WI38 (cell line): ENCODE measurements around the gene BOK.
A peak's percentile ranks its signal among the peaks of the same experiment; 100 is the strongest.

Experiments
- H3K4me3 ChIP-seq: 2 replicates; pipeline ENCODE4 v1.5.1; 2011; ENCODE audit warnings: low read depth, mild to moderate bottlenecking, control low read depth, low read length
- TF ChIP-seq, protein P1 (sequence below): IDR thresholded peaks from 2 replicates; pipeline ENCODE4 v1.5.1; 2012; ENCODE audit warnings: low read depth, mild to moderate bottlenecking, control low read depth, low read length

BOK gene

DNA sequence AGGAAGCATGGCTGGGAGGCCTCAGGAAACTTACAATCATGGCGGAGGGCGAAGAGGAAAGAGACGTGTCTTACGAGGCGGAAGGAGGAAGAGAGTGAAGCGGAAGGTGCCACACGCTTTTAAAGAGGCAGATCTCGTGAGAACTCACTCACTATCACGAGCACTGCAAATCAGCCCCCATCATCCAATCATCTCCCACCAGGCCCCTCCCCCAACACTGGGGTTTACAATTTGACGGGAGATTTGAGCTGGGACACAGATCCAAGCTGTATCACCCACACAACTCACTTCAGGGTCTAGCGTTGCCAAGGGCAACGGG lies 5.1 kb upstream of the BOK start:
- TF ChIP-seq, protein P1, sequence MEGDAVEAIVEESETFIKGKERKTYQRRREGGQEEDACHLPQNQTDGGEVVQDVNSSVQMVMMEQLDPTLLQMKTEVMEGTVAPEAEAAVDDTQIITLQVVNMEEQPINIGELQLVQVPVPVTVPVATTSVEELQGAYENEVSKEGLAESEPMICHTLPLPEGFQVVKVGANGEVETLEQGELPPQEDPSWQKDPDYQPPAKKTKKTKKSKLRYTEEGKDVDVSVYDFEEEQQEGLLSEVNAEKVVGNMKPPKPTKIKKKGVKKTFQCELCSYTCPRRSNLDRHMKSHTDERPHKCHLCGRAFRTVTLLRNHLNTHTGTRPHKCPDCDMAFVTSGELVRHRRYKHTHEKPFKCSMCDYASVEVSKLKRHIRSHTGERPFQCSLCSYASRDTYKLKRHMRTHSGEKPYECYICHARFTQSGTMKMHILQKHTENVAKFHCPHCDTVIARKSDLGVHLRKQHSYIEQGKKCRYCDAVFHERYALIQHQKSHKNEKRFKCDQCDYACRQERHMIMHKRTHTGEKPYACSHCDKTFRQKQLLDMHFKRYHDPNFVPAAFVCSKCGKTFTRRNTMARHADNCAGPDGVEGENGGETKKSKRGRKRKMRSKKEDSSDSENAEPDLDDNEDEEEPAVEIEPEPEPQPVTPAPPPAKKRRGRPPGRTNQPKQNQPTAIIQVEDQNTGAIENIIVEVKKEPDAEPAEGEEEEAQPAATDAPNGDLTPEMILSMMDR, result no peak

DNA sequence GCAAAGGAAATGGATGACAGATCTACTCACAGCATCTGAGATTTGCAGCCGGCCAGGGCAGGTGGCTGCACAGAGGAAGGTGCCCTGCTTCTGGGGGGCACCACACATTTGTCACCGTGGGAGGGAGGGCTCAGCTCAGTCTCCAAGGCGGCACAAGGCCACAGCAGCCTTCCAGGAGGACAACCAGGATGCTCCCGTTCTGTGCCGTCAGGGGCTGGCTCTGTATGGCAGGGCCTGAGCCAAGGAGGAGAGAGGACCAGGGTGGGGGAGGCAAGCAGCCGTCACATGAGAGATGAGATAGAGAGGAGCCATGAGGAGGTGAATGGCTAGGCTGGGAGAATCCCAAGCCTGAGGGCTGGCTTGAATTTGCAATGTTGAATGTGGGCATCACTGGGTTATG lies 4.6 kb upstream of the BOK start:
- TF ChIP-seq, protein P1, result no peak
- no peak overlapping the region for H3K4me3 ChIP-seq

More for the DNA sequence above, 5.1 kb upstream of the BOK start:
- no peak overlapping the region for H3K4me3 ChIP-seq

DNA sequence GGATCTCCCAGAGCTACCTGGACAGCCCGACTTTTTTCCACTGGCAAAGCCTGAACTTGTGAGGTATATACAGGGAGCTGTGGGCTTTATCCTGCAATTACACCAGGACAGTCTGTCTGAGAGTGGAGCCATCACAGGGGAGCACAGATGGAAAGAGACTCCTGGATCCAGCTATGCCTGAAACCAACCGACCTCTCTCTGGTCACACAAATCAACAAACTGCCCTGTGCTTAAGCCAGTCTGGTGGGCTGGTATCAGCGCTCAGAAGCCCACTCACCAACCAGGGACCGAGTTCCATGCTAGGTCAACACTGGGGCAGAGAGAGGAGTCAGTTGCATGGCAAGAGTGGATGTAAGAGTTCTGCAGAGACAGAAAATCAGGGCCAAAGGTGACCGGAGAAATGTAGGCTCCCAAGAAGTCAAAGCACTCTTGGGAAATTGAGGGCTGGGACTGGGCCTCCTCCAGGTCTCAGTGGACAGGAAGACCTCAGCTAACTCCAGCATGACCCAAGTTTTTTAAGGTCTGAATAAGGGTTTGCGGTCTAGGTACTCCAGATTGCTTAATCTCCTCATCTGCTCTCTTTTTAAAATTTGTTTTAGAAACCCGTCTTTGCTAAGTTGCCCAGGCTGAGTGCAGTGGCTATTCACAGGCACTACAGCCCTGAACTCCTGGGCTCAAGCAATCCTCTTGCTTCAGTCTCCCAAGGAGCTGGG lies 3.8 kb upstream of the BOK start:
- no peak overlapping the region for H3K4me3 ChIP-seq

DNA sequence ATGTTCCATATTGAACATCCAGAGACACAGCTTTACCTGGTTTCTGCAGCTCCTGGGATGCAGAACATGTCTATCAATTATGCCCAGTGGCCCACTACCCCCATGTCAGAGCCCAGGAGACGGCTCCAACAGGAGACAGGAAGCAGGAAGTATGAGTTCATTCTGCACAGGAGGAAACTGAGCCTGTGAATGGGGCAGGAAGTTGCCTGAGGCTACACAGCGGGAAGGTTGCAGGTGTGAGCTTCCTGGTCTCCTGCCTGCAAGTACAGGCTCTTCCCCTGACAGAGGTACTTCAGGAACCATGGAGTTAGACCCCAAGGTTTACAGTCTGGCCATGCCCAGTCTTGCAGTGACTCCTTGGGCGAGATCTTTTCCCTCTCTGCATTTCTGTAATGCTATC lies 2.8 kb upstream of the BOK start:
- H3K4me3 ChIP-seq, result no peak overlapping the region
- TF ChIP-seq, protein P1, result no peak

More for the DNA sequence above, 3.8 kb upstream of the BOK start:
- TF ChIP-seq, protein P1, result no peak

DNA sequence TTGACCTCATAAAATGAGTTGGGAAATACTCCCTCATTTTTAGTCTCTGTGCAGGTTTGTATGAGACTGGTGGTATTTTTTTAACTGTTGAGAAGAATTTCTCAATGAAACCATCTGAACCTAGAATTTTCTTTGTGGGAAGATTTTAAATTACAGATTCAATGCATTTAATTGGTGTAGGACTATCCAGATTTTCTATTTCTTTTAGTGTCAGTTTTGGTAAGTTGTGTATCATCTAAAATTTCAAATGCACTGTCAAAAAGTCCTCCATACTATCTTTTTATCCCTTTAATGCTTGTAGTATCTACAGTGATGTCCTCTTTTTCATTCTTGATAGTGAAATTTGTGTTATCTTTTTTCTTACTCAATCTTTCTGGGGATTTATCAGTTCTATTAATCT lies 1.8 kb upstream of the BOK start:
- TF ChIP-seq, protein P1, result no peak
- no peak overlapping the region for H3K4me3 ChIP-seq

DNA sequence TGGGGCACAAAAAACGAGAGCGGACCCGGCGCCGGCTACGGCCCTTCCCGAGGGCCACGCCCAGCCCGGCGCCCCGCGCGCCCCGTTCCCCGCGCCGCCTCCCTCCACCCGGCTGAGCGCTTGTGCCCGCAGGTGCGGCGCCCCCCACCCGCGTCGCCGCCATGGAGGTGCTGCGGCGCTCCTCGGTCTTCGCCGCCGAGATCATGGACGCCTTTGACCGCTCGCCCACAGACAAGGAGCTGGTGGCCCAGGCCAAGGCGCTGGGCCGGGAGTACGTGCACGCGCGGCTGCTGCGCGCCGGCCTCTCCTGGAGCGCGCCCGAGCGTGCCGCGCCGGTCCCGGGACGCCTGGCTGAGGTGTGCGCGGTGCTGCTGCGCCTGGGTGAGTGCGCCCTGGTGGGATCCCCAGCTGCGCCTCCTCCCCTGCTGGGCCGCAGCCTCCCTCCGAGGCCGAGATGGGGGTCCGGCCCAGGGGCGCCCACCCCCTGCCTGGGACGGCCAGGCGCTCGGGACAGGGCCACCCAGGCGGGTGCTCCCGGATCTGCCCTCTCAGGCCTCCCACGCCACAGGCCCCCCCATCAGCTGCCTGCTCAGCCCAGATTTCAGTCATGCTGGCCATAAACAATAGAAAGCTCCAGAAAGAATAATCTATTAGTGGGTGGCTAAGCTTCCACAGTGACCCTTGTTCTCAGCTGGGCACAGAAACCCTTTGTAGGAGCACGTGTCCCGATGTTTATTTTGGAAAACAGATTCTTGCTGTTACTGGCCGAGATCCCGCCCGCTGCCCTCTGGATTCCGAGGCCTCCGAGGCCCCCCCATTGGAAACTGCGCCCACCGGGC lies 997 bp downstream of the BOK start:
- TF ChIP-seq, protein P1, result no peak
- H3K4me3 ChIP-seq, result peak overlapping the region; percentile 69
